Prostate gland (tissue), 2 donors: ENCODE data around the gene ZNF536. TPM values are rescaled to one million over a fixed set of nuclear protein-coding genes. Genes with fewer than 3 reads are reported as not detected.

ENCODE experiments used
- DNase-seq: peaks from one replicate; pipeline ENCODE4 v3.0.0-alpha.2; 2019; ENCODE audit warnings: low spot score
- H3K27ac ChIP-seq, 2 donors: fragments of 200-600 bp; sonication (generic); 2 replicates each; pipeline ENCODE4 v1.5.1; 2017 to 2019
- H3K27me3 ChIP-seq: fragments of 200-600 bp; sonication (generic); replicated peaks from 2 replicates; pipeline ENCODE4 v1.5.1; 2019; ENCODE audit not compliant: insufficient read depth
- H3K36me3 ChIP-seq, 2 donors: fragments of 200-600 bp; sonication (generic); 1 replicate in 1 of 2; 2 replicates in 1 of 2; pipeline versions ENCODE4 v1.5.1 to v1.8.1; 2017 to 2019
- H3K4me1 ChIP-seq: fragments of 200-600 bp; sonication (generic); replicated peaks from 2 replicates; pipeline ENCODE4 v1.5.1; 2019
- H3K4me3 ChIP-seq, 2 donors: fragments of 200-600 bp; sonication (generic); 2 replicates each; pipeline ENCODE4 v1.5.1; 2017 to 2019
- H3K9me3 ChIP-seq: fragments of 200-600 bp; sonication (generic); 2 replicates; pipeline ENCODE4 v1.5.1; 2017
- CTCF ChIP-seq, 4 experiments: fragments of 200-600 bp in 2 of 4; fragments of 450-650 bp in 2 of 4; sonication (generic) in 2 of 4; IDR thresholded peaks; 1 replicate in 3 of 4; 2 replicates in 1 of 4; pipeline ENCODE4 v1.5.1; 2016 to 2019; ENCODE audit warnings: antibody characterized with exemption in 4 of 4, mild to moderate bottlenecking in 2 of 4, moderate library complexity in 2 of 4
- POLR2A ChIP-seq: fragments of 450-650 bp; IDR thresholded peaks from one replicate; pipeline ENCODE4 v1.6.1; 2016; ENCODE audit warnings: antibody characterized with exemption, mild to moderate bottlenecking
- POLR2AphosphoS5 ChIP-seq: sonication (generic); formaldehyde crosslinking; IDR thresholded peaks from one replicate; pipeline ENCODE4 v1.6.1; 2017; ENCODE audit warnings: antibody characterized with exemption
- WGBS: methylation state at CpG from one replicate; pipeline ENCODE4 v1.1.5; 2018; 5-methylcytosine and 5-hydroxymethylcytosine counted together
- intact Hi-C: fragments of 100-400 bp; cut with DNase I; formaldehyde crosslinking; loops from one replicate; pipeline ENCODE4 v1.14.2; 2022
- total RNA-seq, 2 donors: library from RNA; depleted of rRNA; stranded (reverse); fragments of >200 nt; gene quantifications; one replicate each; pipeline ENCODE4 v1.1.0, GENCODE V29; 2016

Gene ZNF536
- total RNA-seq, 2 donors from 2014 or later, result 1.1 to 42.0 TPM

GRCh38 chr19:30580673-30581072 is 208.5 kb downstream of the ZNF536 start:
- no peak overlapping the region for H3K4me3 ChIP-seq
- H3K9me3 ChIP-seq, result no peaks in the 10 kb centered on the region
- no peaks in the 10 kb centered on the region for H3K27me3 ChIP-seq
- no peak overlapping the region for H3K27ac ChIP-seq
- WGBS, result 89% methylated on average over 4 of the region's 4 CpGs
- H3K36me3 ChIP-seq, result no peaks in the 10 kb centered on the region
- no peak for TF ChIP-seq CTCF (IDR thresholded peaks at IDR 0.05)
- no peak for TF ChIP-seq POLR2A
- TF ChIP-seq POLR2AphosphoS5, result no peak
- no peak for DNase-seq
- H3K4me1 ChIP-seq, result no peaks in the 10 kb centered on the region
- intact Hi-C loops, result no loop called here

DNA sequence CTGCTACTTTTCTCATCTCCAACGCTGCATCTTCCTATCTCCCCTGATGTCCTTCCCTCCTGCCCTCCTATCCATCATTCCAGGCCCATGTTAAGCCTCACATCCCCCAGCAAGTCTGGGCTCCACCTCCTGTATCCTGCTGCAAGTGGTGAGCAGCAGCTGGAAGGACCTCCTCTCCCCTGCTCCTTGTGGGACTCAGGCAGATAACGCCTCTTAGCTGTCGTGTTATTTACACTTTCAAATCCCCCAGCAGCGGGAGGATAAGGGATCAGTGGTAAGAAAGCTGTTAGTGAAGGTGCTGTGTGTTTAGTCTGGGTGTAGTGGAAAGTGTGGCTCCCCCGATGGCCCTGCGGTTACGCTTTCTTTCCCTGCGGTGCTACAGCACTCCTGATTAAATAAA is 211.9 kb downstream of the ZNF536 start:
- no peaks in the 10 kb centered on the region for H3K9me3 ChIP-seq
- H3K27ac ChIP-seq, result no peak overlapping the region
- DNase-seq, result no peak
- TF ChIP-seq POLR2AphosphoS5 (no peak), CTCF (IDR thresholded peaks at IDR 0.05) (no peak), POLR2A (no peak)
- H3K4me1 ChIP-seq, result no peaks in the 10 kb centered on the region
- 60% methylated on average over 8 of the region's 8 CpGs for WGBS
- no peak overlapping the region for H3K4me3 ChIP-seq
- H3K27me3 ChIP-seq, result no peaks in the 10 kb centered on the region
- no peaks in the 10 kb centered on the region for H3K36me3 ChIP-seq
- intact Hi-C loops, result no loop called here

- Histone ChIP-seq H3K27ac (no peak overlapping the region), H3K36me3 (no peaks in the 10 kb centered on the region), H3K27me3 (no peaks in the 10 kb centered on the region), H3K9me3 (no peaks in the 10 kb centered on the region), H3K4me3 (no peak overlapping the region), H3K4me1 (no peaks in the 10 kb centered on the region)
- intact Hi-C loops, result no loop called here
- WGBS, result 53% methylated on average over 5 of the region's 5 CpGs
- no peak for DNase-seq
- TF ChIP-seq POLR2A (no peak), POLR2AphosphoS5 (no peak), CTCF (IDR thresholded peaks at IDR 0.05) (no peak)
Observed at GRCh38 chr19:30587869-30588268, 215.7 kb downstream of the ZNF536 start.

GRCh38 chr19:30590596-30591229 is 218.5 kb downstream of the ZNF536 start:
- Histone ChIP-seq H3K27ac (no peak overlapping the region), H3K36me3 (no peaks in the 10 kb centered on the region), H3K9me3 (no peaks in the 10 kb centered on the region), H3K4me1 (no peaks in the 10 kb centered on the region), H3K4me3 (no peak overlapping the region), H3K27me3 (no peaks in the 10 kb centered on the region)
- TF ChIP-seq CTCF (IDR thresholded peaks at IDR 0.05), result no peak
- no peak for TF ChIP-seq POLR2AphosphoS5
- 70% methylated on average over 1 of the region's 1 CpG for WGBS
- intact Hi-C loops, result no loop called here
- no peak for DNase-seq

GRCh38 chr19:30593356-30593755 is 221.2 kb downstream of the ZNF536 start:
- Histone ChIP-seq H3K9me3 (no peaks in the 10 kb centered on the region), H3K27ac (no peak overlapping the region), H3K4me1 (no peaks in the 10 kb centered on the region), H3K36me3 (no peaks in the 10 kb centered on the region), H3K27me3 (no peaks in the 10 kb centered on the region), H3K4me3 (no peak overlapping the region)
- intact Hi-C loops, result no loop called here
- WGBS, result 27% methylated on average over 5 of the region's 5 CpGs
- TF ChIP-seq POLR2A, result no peak
- no peak for TF ChIP-seq POLR2AphosphoS5
- no peak for TF ChIP-seq CTCF (IDR thresholded peaks at IDR 0.05)
- DNase-seq, result no peak
